HEK293 (cell line): ENCODE results near the gene RAB1B.

ENCODE experiments used
- ZNF558 ChIP-seq: fragments of 450-650 bp; formaldehyde crosslinking; IDR thresholded peaks from 2 replicates; pipeline ENCODE4 v1.5.1; 2016; ENCODE audit warnings: missing biosample characterization, missing genetic modification characterization
- TF ChIP-seq, protein P1 (sequence below): fragments of 450-650 bp; formaldehyde crosslinking; IDR thresholded peaks from 2 replicates; pipeline ENCODE4 v1.5.1; 2016; ENCODE audit warnings: missing biosample characterization, missing genetic modification characterization
- TF ChIP-seq, protein P2 (sequence below): fragments of 450-650 bp; formaldehyde crosslinking; IDR thresholded peaks from 2 replicates; pipeline ENCODE4 v1.5.1; 2016; ENCODE audit warnings: missing biosample characterization, missing genetic modification characterization

DNA sequence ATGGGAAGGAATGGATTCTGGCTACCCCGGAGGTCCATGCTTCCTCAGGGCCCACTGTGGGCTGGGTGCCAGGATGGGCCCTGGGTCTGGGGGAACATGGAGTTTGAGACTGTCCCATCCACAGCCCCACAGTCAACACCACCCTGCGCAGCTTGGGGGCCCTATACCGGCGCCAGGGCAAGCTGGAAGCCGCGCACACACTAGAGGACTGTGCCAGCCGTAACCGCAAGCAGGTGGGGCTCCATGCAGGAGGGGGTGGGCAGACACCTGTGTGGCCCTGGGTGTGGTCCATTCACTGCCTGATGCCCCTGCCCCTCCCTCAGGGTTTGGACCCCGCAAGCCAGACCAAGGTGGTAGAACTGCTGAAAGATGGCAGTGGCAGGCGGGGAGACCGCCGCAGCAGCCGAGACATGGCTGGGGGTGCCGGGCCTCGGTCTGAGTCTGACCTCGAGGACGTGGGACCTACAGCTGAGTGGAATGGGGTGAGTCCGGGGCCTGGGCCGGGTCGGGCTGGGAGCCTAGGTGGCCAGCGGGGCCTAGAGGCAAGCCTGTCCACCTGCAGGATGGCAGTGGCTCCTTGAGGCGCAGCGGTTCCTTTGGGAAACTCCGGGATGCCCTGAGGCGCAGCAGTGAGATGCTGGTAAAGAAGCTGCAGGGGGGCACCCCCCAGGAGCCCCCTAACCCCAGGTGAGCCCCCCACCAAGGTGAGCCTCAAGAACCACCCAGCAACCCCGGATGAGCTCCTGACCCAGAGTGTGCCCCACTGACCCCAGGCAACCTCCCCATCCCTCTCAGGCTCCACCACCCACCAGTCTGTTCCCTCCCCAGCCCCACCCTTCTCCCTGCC lies 2.7 kb upstream of the RAB1B start:
- TF ChIP-seq, protein P1, sequence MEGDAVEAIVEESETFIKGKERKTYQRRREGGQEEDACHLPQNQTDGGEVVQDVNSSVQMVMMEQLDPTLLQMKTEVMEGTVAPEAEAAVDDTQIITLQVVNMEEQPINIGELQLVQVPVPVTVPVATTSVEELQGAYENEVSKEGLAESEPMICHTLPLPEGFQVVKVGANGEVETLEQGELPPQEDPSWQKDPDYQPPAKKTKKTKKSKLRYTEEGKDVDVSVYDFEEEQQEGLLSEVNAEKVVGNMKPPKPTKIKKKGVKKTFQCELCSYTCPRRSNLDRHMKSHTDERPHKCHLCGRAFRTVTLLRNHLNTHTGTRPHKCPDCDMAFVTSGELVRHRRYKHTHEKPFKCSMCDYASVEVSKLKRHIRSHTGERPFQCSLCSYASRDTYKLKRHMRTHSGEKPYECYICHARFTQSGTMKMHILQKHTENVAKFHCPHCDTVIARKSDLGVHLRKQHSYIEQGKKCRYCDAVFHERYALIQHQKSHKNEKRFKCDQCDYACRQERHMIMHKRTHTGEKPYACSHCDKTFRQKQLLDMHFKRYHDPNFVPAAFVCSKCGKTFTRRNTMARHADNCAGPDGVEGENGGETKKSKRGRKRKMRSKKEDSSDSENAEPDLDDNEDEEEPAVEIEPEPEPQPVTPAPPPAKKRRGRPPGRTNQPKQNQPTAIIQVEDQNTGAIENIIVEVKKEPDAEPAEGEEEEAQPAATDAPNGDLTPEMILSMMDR (tag by site-specific recombination): no peak
- TF ChIP-seq, protein P2, sequence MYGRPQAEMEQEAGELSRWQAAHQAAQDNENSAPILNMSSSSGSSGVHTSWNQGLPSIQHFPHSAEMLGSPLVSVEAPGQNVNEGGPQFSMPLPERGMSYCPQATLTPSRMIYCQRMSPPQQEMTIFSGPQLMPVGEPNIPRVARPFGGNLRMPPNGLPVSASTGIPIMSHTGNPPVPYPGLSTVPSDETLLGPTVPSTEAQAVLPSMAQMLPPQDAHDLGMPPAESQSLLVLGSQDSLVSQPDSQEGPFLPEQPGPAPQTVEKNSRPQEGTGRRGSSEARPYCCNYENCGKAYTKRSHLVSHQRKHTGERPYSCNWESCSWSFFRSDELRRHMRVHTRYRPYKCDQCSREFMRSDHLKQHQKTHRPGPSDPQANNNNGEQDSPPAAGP (tag by site-specific recombination): no peak
- no peak for TF ChIP-seq ZNF558
